HG02678 (cell line): ENCODE results near the gene NOVA1.

Experiments used
- ATAC-seq: cut with Tn5 transposase; IDR thresholded peaks from one replicate; pipeline ENCODE4 v1.9.1; 2021; ENCODE audit warnings: mild to moderate bottlenecking, moderate library complexity; ENCODE audit not compliant: unreplicated experiment

The NOVA1 gene

DNA sequence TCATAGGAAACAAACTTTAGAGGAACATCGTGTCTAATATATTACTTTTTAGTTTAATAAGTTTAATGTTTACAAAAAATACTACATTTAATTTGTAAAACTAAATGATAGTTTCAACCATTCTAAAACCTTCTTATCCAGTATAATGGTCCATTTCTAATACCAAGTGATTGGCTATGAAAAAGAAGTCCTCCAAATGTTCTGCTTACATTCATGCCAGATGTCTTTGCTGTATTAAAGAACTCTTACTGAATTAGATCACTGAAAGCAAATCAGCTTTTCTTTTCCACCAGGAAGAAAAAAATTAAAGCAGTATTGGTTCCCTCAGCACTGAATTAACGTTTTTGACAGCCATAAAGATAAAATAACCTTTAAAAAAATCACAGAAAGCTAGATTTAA is 3.7 kb downstream of the NOVA1 start:
- ATAC-seq = no peak

DNA sequence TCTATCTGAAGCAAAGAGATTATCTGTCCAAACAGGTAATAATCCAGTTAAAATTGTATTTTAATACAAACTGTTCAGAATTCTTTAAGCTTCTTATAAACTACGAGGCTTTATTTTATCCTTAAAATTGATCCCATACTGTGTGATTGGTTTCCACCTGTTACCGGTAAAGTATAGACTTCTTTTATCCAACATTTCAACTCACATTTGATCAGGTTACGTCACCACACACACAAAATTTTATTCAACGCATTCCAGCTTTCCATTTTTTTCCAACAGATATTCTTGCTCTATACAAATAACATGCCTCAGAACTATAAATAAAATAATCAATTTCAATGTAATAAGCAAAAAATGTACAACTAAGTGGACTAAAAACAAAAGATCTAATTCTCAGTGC is 4.5 kb downstream of the NOVA1 start:
- ATAC-seq = no peak

DNA sequence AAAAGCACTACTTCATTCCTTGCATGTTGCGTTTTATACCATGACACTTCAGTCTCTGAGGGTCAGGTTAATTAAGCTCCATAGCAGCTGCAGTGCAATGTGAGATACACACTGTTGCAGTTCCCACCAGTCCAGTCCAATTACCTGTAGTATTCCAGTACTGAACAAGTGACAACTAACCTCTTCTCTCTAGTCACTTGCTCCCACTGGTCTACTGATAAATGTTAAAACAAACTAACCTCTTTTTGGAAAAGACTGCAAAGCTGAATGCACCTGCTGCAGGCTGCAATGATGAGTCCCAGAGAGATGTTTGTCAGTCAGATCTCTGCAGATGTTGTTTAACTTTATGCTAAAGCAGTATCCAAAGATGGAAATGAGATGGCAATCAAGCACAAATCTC is 7.9 kb downstream of the NOVA1 start:
- no peak for ATAC-seq

DNA sequence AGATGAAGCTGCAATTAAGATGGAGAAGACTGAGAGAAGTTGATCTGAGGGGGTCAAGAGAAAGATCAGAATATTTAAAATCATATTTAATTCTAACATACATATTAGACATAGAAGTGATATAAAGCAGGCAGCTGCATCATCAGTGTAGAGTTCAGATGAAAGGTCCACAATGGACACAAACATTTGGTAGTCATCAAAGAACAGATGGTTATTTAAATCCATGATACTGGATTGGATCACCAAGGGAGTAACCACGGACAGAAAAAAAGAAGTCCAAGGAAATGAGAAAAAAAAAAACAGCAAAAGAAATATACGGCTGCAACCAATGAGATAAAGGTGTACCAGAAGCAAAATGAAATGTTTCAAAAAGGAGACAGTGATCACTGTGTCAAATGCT is 20.1 kb downstream of the NOVA1 start:
- ATAC-seq = no peak

DNA sequence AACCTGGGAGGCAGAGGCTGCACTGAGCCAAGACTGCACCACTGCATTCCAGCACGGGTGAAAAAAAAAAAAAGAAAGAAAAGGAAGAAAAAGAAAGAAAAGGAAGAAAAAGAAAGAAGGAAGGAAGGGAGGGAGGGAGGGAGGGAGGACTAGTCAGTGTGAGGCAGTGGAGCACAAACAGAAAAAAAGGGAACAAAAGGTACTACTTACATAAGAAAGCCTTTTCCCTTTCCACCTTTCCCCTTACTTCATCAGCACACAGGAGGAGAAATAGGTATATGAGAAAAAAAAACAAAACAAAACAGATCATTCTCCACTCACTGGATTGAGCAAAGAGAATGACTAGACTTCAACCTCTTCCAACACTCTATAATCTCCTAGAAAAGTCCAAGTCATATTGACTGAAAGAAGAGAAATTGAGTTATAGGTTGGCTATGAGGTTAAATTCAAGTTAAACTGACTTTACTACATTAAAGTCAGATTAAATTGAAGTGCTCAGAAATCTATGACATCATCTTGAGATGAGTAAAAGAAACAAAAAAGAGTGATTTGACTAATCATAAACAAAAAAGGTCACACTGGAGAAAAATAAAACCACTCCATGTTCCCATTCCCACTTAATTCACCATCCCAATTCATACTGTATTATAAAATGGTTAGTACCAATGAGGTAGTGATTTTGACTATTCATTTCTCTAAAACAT is 43.6 kb downstream of the NOVA1 start:
- no peak for ATAC-seq

DNA sequence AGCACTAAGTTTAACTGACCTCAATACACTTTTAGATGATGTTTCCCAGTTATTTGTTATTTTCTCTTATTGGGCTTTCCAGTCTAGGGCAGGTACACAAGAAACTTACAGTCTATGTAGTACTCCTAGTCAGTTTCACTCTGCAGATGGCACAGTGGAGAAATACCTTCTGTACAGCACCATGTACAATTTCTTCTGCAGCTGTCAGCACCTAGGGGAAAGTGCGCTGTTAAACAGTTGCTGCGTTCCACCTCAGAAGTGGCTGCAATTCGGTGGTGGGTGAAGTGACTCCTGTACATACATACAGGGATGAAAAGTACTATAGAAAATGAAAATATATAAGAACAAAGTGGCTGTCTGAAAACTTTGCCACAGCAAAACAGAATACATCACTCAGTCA is 48.3 kb downstream of the NOVA1 start:
- no peak for ATAC-seq

DNA sequence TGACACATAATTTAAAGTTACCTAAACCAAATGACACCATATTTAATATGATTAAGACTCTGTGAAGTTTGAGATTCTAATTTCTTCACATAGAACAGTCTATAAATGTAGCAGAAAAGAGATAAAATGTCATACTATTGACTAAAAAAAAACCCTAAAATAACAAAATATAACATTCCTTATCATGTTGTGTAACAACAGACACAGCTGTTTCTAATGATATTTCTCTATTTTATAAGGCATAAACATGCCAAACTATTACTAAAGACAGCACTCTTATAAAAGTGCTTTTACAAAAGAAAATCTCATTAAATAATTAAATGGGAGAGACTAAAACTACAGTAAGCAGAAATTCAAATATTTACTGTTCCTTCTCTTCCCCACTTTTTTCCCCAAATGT is 49.4 kb downstream of the NOVA1 start:
- no peak for ATAC-seq

DNA sequence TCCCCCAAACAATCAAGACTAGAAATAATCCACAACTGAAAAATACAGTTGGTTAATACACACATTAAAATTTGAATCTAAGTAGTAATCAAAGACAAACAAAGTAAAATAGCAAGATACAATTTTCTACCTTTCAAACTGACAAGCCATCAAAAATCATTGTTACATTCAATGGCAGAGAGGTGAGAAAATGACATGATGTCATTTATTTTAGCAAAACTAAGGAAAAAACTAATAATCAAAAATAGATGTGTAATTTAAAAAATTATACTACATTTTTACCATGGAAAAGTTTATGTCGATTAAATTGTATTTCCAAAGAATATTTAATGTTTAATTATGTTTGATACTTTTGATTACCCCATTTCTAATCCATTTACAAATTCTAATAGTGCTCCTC is 59.7 kb downstream of the NOVA1 start:
- ATAC-seq = no peak

DNA sequence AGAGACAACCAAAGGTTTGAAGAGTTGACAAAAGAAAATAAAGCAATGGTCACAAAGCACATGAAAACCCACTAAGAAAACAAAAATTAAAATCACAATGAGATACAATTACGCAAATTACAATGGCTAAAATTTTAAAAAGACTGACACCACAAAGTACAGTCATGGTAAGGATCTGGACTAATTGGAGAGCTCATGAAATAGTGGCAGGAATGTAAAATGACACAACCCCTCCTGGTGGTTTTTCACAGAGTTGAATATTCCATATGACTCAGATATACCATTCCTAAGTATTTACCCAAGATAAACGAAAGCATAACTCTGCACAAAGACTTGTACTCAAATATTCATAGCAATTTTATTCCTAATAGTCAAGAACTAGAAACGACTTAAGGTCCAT is 65.9 kb downstream of the NOVA1 start:
- ATAC-seq = no peak

DNA sequence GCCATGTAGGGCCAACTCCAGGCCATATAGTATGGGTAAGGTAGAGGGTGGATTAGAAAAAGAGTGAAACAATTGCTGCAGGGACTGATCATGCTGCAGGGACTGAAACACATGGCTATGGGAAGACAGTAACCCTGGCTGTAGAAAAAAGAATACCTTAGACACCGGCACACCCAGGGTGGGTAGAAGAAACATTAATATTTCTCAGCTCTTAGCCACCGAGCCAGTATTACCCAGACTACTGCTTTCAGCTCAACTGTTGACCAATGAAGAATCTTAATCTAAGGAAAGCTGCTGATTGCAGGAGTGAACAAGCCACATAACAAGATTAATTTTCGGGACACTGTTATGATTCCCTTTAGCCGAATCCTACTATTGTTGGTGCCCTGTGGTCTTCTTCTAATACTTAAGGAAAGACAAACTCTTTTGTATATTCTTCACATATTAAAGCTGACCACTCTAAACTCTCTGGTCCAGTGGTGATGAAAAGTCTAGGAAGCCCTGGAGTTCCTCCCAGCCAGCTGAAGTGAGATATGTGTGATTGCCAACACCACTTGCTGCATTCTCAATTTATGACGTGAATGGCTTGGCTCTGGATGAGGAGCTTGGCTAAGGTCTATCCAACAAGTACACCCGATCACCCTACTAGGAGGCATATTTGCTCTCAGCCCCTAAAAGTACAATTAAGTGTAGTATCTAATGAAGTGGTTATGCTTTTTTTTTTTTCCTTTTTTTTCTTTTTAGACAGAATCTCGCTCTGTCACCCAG is 69.2 kb downstream of the NOVA1 start:
- ATAC-seq = no peak

DNA sequence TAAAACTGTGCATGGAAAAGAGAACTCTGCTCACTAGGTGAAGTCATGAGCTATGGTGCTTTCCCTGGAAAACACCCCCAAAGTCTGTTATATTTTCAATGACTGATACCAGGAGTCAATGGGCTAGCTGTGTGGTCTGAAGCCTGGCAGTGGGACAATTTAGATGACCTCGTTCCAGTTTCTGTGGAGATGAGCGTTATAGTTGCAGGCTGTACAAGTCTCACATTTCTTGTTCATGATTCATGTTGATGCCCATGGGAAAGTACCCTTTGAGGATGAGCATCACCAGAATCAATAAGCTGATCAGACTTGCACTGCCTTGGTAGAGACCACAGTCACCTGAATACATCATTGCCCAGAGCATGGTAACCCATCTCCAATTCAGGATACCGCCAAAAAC is 70.7 kb downstream of the NOVA1 start:
- no peak for ATAC-seq

DNA sequence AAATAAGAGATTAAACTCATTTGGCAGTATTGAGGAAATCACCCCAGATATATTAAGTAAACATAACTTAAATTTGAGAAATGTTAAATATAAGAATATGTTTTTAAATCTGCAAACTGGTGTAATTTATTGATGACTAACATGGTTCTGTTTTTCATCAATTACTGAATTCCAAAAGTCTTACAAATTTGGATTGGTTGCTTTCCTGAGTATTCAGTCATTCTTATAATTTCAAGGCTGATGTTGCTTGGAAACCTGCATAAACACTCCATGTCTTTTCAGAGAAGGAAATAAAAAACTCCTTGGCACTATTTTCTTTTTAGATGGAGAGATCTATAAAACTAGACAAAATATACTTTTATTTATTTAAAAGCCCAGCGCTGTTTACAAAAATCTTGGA is 71.7 kb downstream of the NOVA1 start:
- ATAC-seq = no peak

DNA sequence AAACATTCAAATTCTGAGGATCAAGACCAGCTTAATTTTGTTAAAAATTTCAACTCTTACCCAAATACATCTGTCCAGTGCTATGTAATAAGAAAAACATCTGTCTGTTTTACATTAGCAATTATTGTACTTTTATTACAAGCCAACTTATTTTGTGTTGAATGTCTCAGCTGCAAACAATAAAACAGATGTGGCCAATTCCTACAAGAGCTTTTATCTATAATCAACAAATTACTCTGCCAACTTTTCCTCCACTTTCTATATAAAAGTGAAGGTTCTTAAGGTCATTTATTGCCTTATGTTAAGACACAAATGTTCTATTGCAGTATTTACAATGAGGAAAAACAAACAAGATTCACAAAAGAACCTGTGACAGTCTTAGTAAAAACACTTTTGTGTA is 72.7 kb downstream of the NOVA1 start:
- ATAC-seq = no peak

DNA sequence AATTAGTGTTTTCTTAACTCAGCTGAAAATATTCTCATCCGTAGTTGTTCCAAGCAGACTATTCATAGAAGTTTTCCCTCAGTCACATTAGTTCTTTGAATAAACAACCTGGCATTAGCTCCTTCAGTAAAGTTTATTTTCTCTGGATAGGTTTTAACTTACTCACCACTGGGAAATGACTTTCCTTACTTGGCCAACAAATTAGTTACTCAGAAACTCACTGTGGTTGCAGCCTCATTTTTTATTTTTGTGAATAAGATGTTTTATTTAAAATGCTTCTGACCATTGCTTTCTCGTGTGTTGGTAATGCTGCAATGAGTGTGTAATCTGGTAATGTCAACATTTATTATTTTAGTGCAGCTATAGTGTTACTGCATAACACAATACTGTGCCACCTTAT is 74.9 kb downstream of the NOVA1 start:
- ATAC-seq = no peak

DNA sequence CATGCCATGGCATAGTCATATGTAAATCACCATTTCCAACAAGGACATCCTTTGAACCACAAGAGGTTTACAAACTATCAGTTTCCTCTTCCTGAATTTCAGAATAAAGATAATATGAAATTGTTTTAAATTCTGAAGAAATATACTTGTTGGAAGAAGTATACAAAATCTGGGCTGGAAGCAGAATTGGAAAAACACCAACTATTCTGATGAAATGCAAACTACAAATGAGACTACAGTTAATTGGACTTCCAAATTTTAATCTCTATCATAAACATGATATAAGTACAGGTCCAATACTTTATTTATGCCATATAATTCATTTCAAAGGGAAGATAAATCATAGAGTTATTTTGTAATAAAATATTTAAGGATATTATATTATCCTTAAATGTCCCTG is 80.1 kb downstream of the NOVA1 start:
- ATAC-seq = no peak

DNA sequence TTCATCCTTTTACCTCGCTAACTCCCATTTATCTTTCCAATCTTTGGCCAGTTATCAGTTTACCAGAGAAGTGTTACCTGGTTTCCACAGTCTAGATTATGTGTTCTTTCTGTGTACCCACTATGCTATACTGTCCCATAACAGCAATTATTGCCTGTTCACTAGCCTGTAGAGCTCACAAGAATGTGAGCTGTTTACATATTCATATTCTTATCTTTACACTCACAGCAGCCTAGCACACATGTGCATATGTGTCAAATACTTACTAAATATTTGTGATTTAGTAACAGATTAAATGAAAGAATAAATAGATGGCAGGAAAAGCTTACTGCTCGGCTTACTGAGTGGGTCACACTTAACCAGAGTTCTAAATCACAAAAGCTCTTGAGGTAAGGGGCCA is 97.8 kb downstream of the NOVA1 start:
- ATAC-seq = no peak

DNA sequence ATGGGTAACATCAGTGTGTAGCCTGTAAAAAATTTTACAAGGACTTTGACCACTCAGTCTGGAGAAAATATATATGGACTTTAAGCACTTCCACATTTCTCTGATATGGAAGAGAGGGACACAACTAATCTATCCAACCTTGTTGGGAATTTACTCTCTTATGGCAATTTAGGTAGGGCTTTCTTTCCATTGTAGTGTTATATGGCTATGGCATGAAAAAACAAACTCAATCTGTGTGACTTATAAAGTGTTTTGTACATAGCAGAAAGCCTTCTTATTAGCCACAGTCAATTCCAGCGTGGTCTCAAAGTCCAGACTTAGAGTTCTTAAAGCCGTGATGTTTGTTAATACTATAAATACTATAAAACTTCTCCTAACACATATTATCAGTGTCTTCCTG is 98.3 kb downstream of the NOVA1 start:
- ATAC-seq = no peak

DNA sequence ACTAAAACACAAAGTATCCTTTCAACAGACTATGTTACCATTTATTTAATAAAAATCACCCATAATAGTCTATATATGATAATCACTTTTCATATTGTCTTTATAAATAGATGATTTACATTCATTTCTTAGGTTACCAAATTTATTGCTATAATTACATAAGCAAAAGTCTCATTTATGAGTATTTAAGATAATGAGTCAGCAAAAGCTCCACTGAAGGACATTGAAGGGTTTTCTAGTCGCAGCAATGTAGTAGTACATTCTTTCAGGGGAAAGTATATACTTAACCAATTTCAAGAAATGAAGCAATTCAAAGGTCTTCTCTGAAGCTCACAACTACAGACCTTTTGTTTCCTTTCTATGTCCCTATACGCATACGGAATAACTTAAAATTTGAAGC is 110.9 kb downstream of the NOVA1 start:
- no peak for ATAC-seq

DNA sequence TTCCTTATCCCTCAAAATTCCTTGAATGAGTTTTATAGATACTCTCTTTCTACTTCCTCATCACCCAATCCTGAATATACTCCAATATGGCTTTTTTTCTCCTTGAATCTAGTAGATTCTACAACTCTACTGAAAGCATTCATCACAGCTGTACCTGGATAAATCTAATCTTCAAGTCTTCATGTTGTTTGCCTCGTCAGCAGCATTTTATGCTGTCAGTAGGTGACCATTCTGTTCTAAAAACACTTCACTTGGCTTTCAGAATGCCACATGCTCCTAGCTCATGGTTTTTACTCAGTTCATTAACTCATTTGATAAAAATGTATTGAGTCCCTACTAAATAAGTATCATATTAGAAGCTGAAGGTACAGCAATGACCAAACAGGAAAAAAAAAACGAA is 113.3 kb downstream of the NOVA1 start:
- ATAC-seq = no peak

DNA sequence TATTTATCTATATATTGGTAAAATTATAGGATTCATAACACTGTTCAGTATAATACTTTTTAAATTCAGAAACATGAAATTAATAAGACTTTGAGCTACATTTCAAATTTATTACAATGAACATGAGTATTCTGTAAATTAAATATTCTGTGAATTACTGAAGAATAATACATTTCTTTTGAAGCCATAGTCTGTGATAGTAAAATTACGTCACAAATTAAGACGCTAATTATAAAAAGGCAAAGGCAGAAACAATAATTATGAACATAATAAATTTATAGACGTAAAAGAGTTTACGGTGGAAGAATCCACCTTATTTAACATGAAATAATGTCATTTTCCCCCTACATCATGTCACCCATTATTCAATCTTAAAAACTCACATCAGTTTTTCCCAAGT is 118.9 kb downstream of the NOVA1 start:
- ATAC-seq = no peak

DNA sequence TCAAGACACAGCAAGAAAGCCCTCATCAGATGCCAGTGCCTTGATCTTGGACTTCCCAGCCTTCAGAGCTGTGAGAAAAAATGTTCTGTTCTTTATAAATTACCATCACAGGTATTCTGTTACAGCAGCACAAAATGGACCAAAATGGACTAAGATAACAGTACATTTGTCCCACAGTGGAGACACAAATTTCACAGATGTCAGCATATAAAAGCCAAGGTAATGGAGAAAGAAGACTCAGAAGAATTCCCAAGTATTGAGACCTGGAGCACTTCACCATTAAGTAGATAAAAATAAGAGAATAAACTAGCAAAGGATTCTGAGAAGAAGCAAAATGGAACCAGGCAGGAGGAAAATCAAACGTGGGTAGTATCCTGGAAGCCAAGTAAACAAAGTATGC is 131.0 kb downstream of the NOVA1 start:
- ATAC-seq = no peak

DNA sequence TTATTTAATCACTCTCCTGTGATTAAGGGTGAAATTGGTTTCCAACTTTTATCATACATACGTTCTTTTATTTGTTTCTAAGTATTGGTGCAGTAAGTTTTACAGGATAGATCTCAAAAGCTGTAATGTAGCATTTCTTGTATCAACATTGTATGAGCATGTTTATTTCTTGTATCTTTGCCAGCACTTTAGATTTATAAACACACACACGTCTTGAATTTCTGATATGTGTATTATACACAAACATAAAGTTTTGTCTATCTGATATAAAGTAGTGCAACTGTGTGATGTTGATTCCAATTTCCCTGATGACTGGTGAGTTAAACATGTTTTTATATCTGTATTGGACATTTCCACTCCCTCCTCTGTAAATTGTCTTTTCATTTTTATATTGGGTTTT is 134.7 kb downstream of the NOVA1 start:
- no peak for ATAC-seq

DNA sequence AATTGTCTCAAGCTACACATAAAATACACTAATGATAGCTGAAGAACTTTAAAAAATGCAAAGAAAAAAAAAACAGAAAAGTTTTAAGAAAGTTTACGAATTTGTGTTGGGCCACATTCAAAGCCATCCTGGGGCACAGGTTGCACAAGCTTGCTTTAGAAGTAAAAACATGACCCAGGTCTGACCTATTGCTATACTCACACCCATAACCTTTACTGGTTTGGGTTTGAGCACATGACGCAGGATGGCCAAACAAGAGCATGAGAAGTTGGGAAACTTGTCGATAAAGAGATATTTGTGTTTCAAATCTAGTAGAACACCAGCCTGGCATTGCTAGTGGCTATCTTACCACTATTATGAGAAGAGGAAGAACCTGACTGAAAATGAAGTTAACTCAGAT is 143.7 kb downstream of the NOVA1 start:
- no peak for ATAC-seq
